H9 (cell line): ENCODE results near the gene EFCAB14. TPM values are rescaled to one million over a fixed set of nuclear protein-coding genes. Genes with fewer than 3 reads are reported as not detected.

Experiments used
- DNase-seq: peaks from one replicate; pipeline ENCODE4 v3.0.0-alpha.2; 2017
- H2AFZ ChIP-seq: one replicate; pipeline ENCODE4 v1.6.1; 2013; ENCODE audit warnings: mild to moderate bottlenecking, low read length, control low read depth, moderate library complexity
- H2AK5ac ChIP-seq: 2 replicates; pipeline ENCODE4 v1.6.1; 2013; ENCODE audit warnings: low read length, control low read depth, mixed read lengths; ENCODE audit not compliant: insufficient read length
- H2BK120ac ChIP-seq: one replicate; pipeline ENCODE4 v1.6.1; 2013; ENCODE audit warnings: low read depth, mild to moderate bottlenecking, low read length, control low read depth, inconsistent platforms; ENCODE audit not compliant: poor library complexity, severe bottlenecking
- H2BK12ac ChIP-seq: 2 replicates; pipeline ENCODE4 v1.6.1; 2013; ENCODE audit warnings: low read length, control low read depth, mixed read lengths, low read depth; ENCODE audit not compliant: insufficient read length
- H2BK15ac ChIP-seq: 2 replicates; pipeline ENCODE4 v1.6.1; 2013; ENCODE audit warnings: low read depth, low read length, control low read depth
- H2BK20ac ChIP-seq: one replicate; pipeline ENCODE4 v1.6.1; 2013; ENCODE audit warnings: low read depth, mild to moderate bottlenecking, low read length, control low read depth, inconsistent platforms; ENCODE audit not compliant: poor library complexity, severe bottlenecking
- H2BK5ac ChIP-seq: 2 replicates; pipeline ENCODE4 v1.6.1; 2013; ENCODE audit warnings: low read length, control low read depth, mixed read lengths; ENCODE audit not compliant: insufficient read length
- H3K14ac ChIP-seq: 2 replicates; pipeline ENCODE4 v1.6.1; 2013; ENCODE audit warnings: low read length, control low read depth; ENCODE audit not compliant: insufficient read depth
- H3K18ac ChIP-seq: 2 replicates; pipeline ENCODE4 v1.6.1; 2013; ENCODE audit warnings: low read depth, mild to moderate bottlenecking, mixed read lengths, low read length, control low read depth; ENCODE audit not compliant: insufficient read length
- H3K23ac ChIP-seq: 2 replicates; pipeline ENCODE4 v1.6.1; 2013; ENCODE audit warnings: low read length, control low read depth, mixed read lengths, low read depth; ENCODE audit not compliant: insufficient read length
- H3K23me2 ChIP-seq: 2 replicates; pipeline ENCODE4 v1.6.1; 2013; ENCODE audit warnings: low read depth, mild to moderate bottlenecking, mixed read lengths, low read length, control low read depth; ENCODE audit not compliant: insufficient read length, poor library complexity, severe bottlenecking
- H3K27ac ChIP-seq: 2 replicates; pipeline ENCODE4 v1.5.1; 2013; ENCODE audit warnings: low read length, control low read depth, mixed read lengths, low read depth; ENCODE audit not compliant: insufficient read length
- H3K27me3 ChIP-seq: 2 replicates; pipeline ENCODE4 v1.6.1; 2013; ENCODE audit warnings: low read length, control low read depth, inconsistent platforms; ENCODE audit not compliant: insufficient read depth
- H3K4ac ChIP-seq: 2 replicates; pipeline ENCODE4 v1.6.1; 2013; ENCODE audit warnings: low read depth, mild to moderate bottlenecking, control low read depth, inconsistent platforms, low read length, moderate library complexity
- H3K4me1 ChIP-seq: 2 replicates; pipeline ENCODE4 v1.6.1; 2013; ENCODE audit warnings: low read length, control low read depth, inconsistent platforms; ENCODE audit not compliant: insufficient read depth
- H3K4me2 ChIP-seq: 2 replicates; pipeline ENCODE4 v1.6.1; 2013; ENCODE audit warnings: low read length, control low read depth, mixed read lengths; ENCODE audit not compliant: insufficient read length, insufficient read depth
- H3K56ac ChIP-seq: 2 replicates; pipeline ENCODE4 v1.6.1; 2013; ENCODE audit warnings: low read depth, mild to moderate bottlenecking, mixed read lengths, low read length, control low read depth; ENCODE audit not compliant: insufficient read length
- H3K79me1 ChIP-seq: 2 replicates; pipeline ENCODE4 v1.6.1; 2013; ENCODE audit warnings: low read depth, mild to moderate bottlenecking, moderate library complexity, low read length, control low read depth, inconsistent platforms; ENCODE audit not compliant: insufficient read depth, poor library complexity, severe bottlenecking
- H3K79me2 ChIP-seq: 2 replicates; pipeline ENCODE4 v1.6.1; 2013; ENCODE audit warnings: low read length, control low read depth, inconsistent platforms; ENCODE audit not compliant: insufficient read depth
- H3K9ac ChIP-seq: 2 replicates; pipeline ENCODE4 v1.6.1; 2013; ENCODE audit warnings: low read length, control low read depth, mixed read lengths; ENCODE audit not compliant: insufficient read length; ENCODE audit errors: extremely low read depth
- H3K9me3 ChIP-seq: one replicate; pipeline ENCODE4 v1.6.1; 2013; ENCODE audit warnings: low read depth, low read length, inconsistent platforms; ENCODE audit not compliant: control insufficient read depth
- H3T11ph ChIP-seq: one replicate; pipeline ENCODE4 v1.6.1; 2013; ENCODE audit warnings: mild to moderate bottlenecking, low read length, control low read depth, inconsistent platforms
- H4K20me1 ChIP-seq: one replicate; pipeline ENCODE4 v1.6.1; 2013; ENCODE audit not compliant: control insufficient read depth, insufficient read length, insufficient read depth
- H4K5ac ChIP-seq: 2 replicates; pipeline ENCODE4 v1.6.1; 2013; ENCODE audit warnings: low read depth, mild to moderate bottlenecking, mixed read lengths, low read length, control low read depth; ENCODE audit not compliant: insufficient read length
- H4K8ac ChIP-seq: replicated peaks from 2 replicates; pipeline ENCODE4 v1.6.1; 2013; ENCODE audit warnings: low read length, control low read depth, mixed read lengths, low read depth; ENCODE audit not compliant: insufficient read length
- H4K91ac ChIP-seq: 2 replicates; pipeline ENCODE4 v1.6.1; 2013; ENCODE audit warnings: low read depth, mild to moderate bottlenecking, moderate library complexity, mixed read lengths, low read length, control low read depth; ENCODE audit not compliant: insufficient read length
- H3K27ac Mint-ChIP-seq, 3 experiments: 2 replicates in 2 of 3; 3 replicates in 1 of 3; pipeline ENCODE4 v1.8.0; 2020 to 2021; ENCODE audit warnings: mixed read lengths in 3 of 3, mild to moderate bottlenecking in 1 of 3, moderate library complexity in 1 of 3
- H3K27me3 Mint-ChIP-seq: 2 replicates; pipeline ENCODE4 v1.8.0; 2021; ENCODE audit warnings: low read depth, mild to moderate bottlenecking, moderate library complexity, mixed read lengths
- H3K36me3 Mint-ChIP-seq, 3 experiments: 2 replicates in 2 of 3; 3 replicates in 1 of 3; pipeline ENCODE4 v1.8.0; 2020 to 2021; ENCODE audit warnings: low read depth in 3 of 3, mixed read lengths in 3 of 3; ENCODE audit not compliant: insufficient read depth in 1 of 3
- H3K4me1 Mint-ChIP-seq, 2 experiments: 2 replicates each; pipeline ENCODE4 v1.8.0; 2020; ENCODE audit warnings: mixed read lengths in 2 of 2
- H3K4me3 Mint-ChIP-seq, 2 experiments: 2 replicates in 1 of 2; 3 replicates in 1 of 2; pipeline ENCODE4 v1.8.0; 2020 to 2021; ENCODE audit warnings: mild to moderate bottlenecking in 2 of 2, mixed read lengths in 2 of 2, moderate library complexity in 1 of 2
- H3K9me3 Mint-ChIP-seq, 2 experiments: 2 replicates in 1 of 2; 3 replicates in 1 of 2; pipeline ENCODE4 v1.8.0; 2020; ENCODE audit warnings: mild to moderate bottlenecking in 2 of 2, mixed read lengths in 2 of 2, moderate library complexity in 1 of 2
- WGBS: extraction: QIAGEN DNeasy Blood & Tissue Kit; methylation state at CpG from one replicate; pipeline ENCODE4 v1.1.7; 2013; ENCODE audit warnings: missing lambda C conversion rate, low lambda C conversion rate, mixed read lengths; ENCODE audit not compliant: insufficient read length; ENCODE audit errors: extremely low coverage; 5-methylcytosine and 5-hydroxymethylcytosine counted together
- total RNA-seq: library from RNA; stranded (reverse); gene quantifications from 2 replicates; pipeline ENCODE4 v1.2.1, GENCODE V29; 2021
- TF ChIP-seq, protein P1 (sequence below): fragments of 200-600 bp; sonication (generic); conservative IDR thresholded peaks from 3 replicates; pipeline ENCODE4 v1.8.0; 2021; ENCODE audit warnings: antibody characterized with exemption, mild to moderate bottlenecking

EFCAB14 gene
- total RNA-seq, 1 experiment from 2014 or later = 42.2 TPM

GRCh38 chr1:46689897-46690296 is 29.0 kb downstream of the EFCAB14 start:
- Mint-ChIP-seq H3K4me1 (no peaks in the 10 kb centered on the region), H3K36me3 (peaks cover 10 to 70% (median 57%) of the 10 kb centered on the region in 3 experiments; a peak in 6 of 7 replicates), H3K9me3 (no peaks in the 10 kb centered on the region), H3K4me3 (no peak overlapping the region), H3K27me3 (no peaks in the 10 kb centered on the region), H3K27ac (0 out of 7 replicates have a peak overlapping the region, but pooled peaks of 1 of the 3 experiments have one; percentile 37)
- H3T11ph ChIP-seq = no peak overlapping the region
- no peak overlapping the region for H2BK5ac ChIP-seq
- H3K23me2 ChIP-seq = no peaks in the 10 kb centered on the region
- H2BK12ac ChIP-seq = no peak overlapping the region
- H3K4me2 ChIP-seq = no peak overlapping the region
- no peaks in the 10 kb centered on the region for H3K27me3 ChIP-seq
- no peak overlapping the region for H4K91ac ChIP-seq
- H3K79me2 ChIP-seq = no peaks in the 10 kb centered on the region
- no peak for DNase-seq
- no peak overlapping the region for H2BK120ac ChIP-seq
- no peak overlapping the region for H2AK5ac ChIP-seq
- no peak overlapping the region for H4K5ac ChIP-seq
- no peak overlapping the region for H2BK20ac ChIP-seq
- no peak overlapping the region for H3K9ac ChIP-seq
- no peaks in the 10 kb centered on the region for H3K9me3 ChIP-seq
- H3K23ac ChIP-seq = no peak overlapping the region
- H3K4ac ChIP-seq = no peak overlapping the region
- H4K8ac ChIP-seq = no peak overlapping the region
- TF ChIP-seq, protein P1, sequence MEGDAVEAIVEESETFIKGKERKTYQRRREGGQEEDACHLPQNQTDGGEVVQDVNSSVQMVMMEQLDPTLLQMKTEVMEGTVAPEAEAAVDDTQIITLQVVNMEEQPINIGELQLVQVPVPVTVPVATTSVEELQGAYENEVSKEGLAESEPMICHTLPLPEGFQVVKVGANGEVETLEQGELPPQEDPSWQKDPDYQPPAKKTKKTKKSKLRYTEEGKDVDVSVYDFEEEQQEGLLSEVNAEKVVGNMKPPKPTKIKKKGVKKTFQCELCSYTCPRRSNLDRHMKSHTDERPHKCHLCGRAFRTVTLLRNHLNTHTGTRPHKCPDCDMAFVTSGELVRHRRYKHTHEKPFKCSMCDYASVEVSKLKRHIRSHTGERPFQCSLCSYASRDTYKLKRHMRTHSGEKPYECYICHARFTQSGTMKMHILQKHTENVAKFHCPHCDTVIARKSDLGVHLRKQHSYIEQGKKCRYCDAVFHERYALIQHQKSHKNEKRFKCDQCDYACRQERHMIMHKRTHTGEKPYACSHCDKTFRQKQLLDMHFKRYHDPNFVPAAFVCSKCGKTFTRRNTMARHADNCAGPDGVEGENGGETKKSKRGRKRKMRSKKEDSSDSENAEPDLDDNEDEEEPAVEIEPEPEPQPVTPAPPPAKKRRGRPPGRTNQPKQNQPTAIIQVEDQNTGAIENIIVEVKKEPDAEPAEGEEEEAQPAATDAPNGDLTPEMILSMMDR = no peak
- no peaks in the 10 kb centered on the region for H3K79me1 ChIP-seq
- no peak overlapping the region for H3K14ac ChIP-seq
- H3K27ac ChIP-seq = no peak overlapping the region
- no peaks in the 10 kb centered on the region for H4K20me1 ChIP-seq
- no peak overlapping the region for H3K18ac ChIP-seq
- no peaks in the 10 kb centered on the region for H3K4me1 ChIP-seq
- H3K56ac ChIP-seq = no peak overlapping the region
- H2AFZ ChIP-seq = no peak overlapping the region
- no CpG with 5 or more reads among the region's 1 CpG for whole genome bisulfite sequencing
- H2BK15ac ChIP-seq = no peak overlapping the region
